Measurements from ENCODE around the gene TFDP1.

Gene TFDP1

GRCh38 chr13:113544071-113544891 lies 40.3 kb upstream of the TFDP1 start:
- H3K9ac ChIP-seq (ENCODE audit: low read depth, low read length) = no peak overlapping the region

GRCh38 chr13:113544896-113545295 lies 39.7 kb upstream of the TFDP1 start:
- Histone ChIP-seq H3K4me1 (ENCODE audit: control insufficient read depth, insufficient read depth, low read length) (peaks cover 31% of the 10 kb centered on the region), H3K4me3 (ENCODE audit: low read length) (no peak overlapping the region), H3K9me3 (replicated peaks; ENCODE audit: low read length) (no peaks in the 10 kb centered on the region), H3K27me3 (ENCODE audit: control insufficient read depth, insufficient read depth, low read length) (no peaks in the 10 kb centered on the region), H3K36me3 (ENCODE audit: insufficient read depth, low read length) (peaks cover 56% of the 10 kb centered on the region), H3K9ac (ENCODE audit: low read depth, low read length) (no peak overlapping the region), H3K4me2 (ENCODE audit: low read length) (peak overlapping the region; percentile 22)

More at GRCh38 chr13:113544071-113544891, 40.3 kb upstream of the TFDP1 start:
- H3K4me2 ChIP-seq (ENCODE audit: low read length) = no peak overlapping the region
- no peaks in the 10 kb centered on the region for H3K9me3 ChIP-seq (replicated peaks; ENCODE audit: low read length)
- H3K4me3 ChIP-seq (ENCODE audit: low read length) = no peak overlapping the region
- peaks cover 31% of the 10 kb centered on the region for H3K4me1 ChIP-seq (ENCODE audit: control insufficient read depth, insufficient read depth, low read length)
- no peaks in the 10 kb centered on the region for H3K27me3 ChIP-seq (ENCODE audit: control insufficient read depth, insufficient read depth, low read length)
- H3K36me3 ChIP-seq (ENCODE audit: insufficient read depth, low read length) = peaks cover 58% of the 10 kb centered on the region

DNA sequence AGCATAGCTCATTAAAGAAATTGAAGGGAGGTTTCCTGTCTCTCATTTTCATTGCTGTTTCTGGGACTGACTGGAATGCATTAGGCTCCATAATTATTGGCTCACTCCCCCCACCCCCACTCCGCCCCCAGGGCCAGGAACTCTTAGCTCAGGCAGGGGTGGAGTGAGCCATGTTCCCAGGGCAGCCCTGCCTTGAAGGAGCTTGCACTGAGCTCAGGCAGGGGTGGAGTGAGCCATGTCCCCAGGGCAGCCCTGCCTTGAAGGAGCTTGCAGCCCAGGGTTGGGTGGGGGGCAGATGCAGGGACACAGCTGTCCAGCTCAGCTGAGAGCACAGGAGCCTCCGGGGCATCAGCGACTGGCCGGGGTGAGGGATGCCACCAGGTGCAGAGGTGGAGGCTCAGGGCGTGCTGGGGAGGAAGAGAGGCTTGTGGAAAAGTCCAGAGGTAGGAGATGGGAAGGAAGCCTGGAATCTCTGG lies 39.1 kb upstream of the TFDP1 start:
- Histone ChIP-seq H3K36me3 (ENCODE audit: insufficient read depth, low read length) (peaks cover 54% of the 10 kb centered on the region), H3K27me3 (ENCODE audit: control insufficient read depth, insufficient read depth, low read length) (no peaks in the 10 kb centered on the region), H3K4me3 (ENCODE audit: low read length) (no peak overlapping the region)

GRCh38 chr13:113545931-113546516 lies 38.5 kb upstream of the TFDP1 start:
- Histone ChIP-seq H3K9ac (ENCODE audit: low read depth, low read length) (no peak overlapping the region), H3K4me1 (ENCODE audit: control insufficient read depth, insufficient read depth, low read length) (peaks cover 31% of the 10 kb centered on the region), H3K9me3 (replicated peaks; ENCODE audit: low read length) (no peaks in the 10 kb centered on the region), H3K36me3 (ENCODE audit: insufficient read depth, low read length) (peaks cover 54% of the 10 kb centered on the region), H3K4me3 (ENCODE audit: low read length) (no peak overlapping the region), H3K27me3 (ENCODE audit: control insufficient read depth, insufficient read depth, low read length) (no peaks in the 10 kb centered on the region), H3K4me2 (ENCODE audit: low read length) (no peak overlapping the region)

More for the DNA sequence above, 39.1 kb upstream of the TFDP1 start:
- Histone ChIP-seq H3K4me1 (ENCODE audit: control insufficient read depth, insufficient read depth, low read length) (peaks cover 31% of the 10 kb centered on the region), H3K9ac (ENCODE audit: low read depth, low read length) (no peak overlapping the region), H3K9me3 (replicated peaks; ENCODE audit: low read length) (no peaks in the 10 kb centered on the region), H3K4me2 (ENCODE audit: low read length) (peak overlapping the region; percentile 22)

- Histone ChIP-seq H3K4me1 (ENCODE audit: control insufficient read depth, insufficient read depth, low read length) (peaks cover 31% of the 10 kb centered on the region), H3K27me3 (ENCODE audit: control insufficient read depth, insufficient read depth, low read length) (no peaks in the 10 kb centered on the region), H3K4me3 (ENCODE audit: low read length) (no peak overlapping the region), H3K36me3 (ENCODE audit: insufficient read depth, low read length) (peaks cover 57% of the 10 kb centered on the region), H3K4me2 (ENCODE audit: low read length) (no peak overlapping the region), H3K9ac (ENCODE audit: low read depth, low read length) (no peak overlapping the region), H3K9me3 (replicated peaks; ENCODE audit: low read length) (no peaks in the 10 kb centered on the region)
Observed at GRCh38 chr13:113546571-113547237, 37.8 kb upstream of the TFDP1 start.

DNA sequence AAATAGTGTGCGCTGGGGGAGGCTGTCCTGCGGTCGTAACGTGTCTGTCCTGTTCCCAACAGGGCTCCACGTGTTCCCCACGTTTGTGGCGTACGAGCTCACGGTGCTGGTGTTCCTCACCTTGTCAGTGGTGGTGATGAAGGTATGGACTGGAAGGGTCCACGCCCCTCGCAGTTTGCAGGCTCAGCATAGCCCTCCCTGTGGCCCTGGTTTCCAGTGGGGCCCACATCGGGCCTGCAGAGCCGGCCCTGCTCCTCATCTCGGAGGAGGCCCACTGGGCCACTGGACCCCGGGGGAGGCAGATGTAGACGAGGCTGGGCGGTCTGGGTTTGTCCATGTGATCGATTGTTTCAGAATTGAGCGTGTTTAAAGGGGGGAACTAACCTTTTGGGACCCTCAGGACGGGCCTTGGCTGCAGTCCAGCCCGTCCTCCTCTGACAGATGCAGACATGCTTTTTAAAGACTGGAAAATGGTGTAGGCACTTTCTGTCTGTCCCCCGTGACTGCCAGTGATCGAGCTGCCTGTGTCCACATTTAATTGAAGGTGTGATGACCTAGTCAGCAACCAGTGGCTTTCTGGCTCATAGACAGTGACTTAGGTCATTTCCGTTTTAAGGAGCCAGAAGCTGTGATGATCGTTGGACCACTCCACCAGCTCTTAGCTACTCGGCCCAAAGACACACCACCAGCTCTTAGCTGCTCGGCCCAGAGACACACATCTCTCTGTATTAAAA lies 37.1 kb upstream of the TFDP1 start:
- H3K36me3 ChIP-seq (ENCODE audit: insufficient read depth, low read length) = peaks cover 61% of the 10 kb centered on the region
- H3K9ac ChIP-seq (ENCODE audit: low read depth, low read length) = no peak overlapping the region
- H3K4me1 ChIP-seq (ENCODE audit: control insufficient read depth, insufficient read depth, low read length) = peaks cover 31% of the 10 kb centered on the region
- H3K9me3 ChIP-seq (replicated peaks; ENCODE audit: low read length) = no peaks in the 10 kb centered on the region
- no peak overlapping the region for H3K4me3 ChIP-seq (ENCODE audit: low read length)
- no peak overlapping the region for H3K4me2 ChIP-seq (ENCODE audit: low read length)
- H3K27me3 ChIP-seq (ENCODE audit: control insufficient read depth, insufficient read depth, low read length) = no peaks in the 10 kb centered on the region

DNA sequence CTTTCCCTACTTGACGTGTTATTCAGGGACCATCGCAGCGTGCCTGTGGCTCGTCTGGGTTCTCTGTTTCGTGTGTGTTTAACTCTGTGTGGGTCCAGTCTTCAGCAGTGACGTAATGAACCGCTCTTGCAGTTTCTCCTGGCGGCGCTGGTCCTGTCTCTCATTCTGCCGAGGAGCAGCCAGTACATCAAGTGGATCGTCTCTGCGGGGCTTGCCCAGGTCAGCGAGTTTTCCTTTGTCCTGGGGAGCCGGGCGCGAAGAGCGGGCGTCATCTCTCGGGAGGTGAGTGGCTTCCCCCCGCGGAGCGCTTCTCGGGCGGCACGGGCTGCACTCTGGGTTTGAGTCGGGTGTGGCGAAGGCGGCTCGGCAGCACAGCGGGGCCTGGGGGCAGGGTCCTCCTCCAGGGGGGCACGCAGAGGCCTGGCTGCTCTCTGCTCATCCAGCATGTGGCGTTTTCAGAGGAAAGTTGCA lies 36.3 kb upstream of the TFDP1 start:
- Histone ChIP-seq H3K36me3 (ENCODE audit: insufficient read depth, low read length) (peaks cover 67% of the 10 kb centered on the region), H3K4me1 (ENCODE audit: control insufficient read depth, insufficient read depth, low read length) (peaks cover 31% of the 10 kb centered on the region), H3K9ac (ENCODE audit: low read depth, low read length) (no peak overlapping the region), H3K9me3 (replicated peaks; ENCODE audit: low read length) (no peaks in the 10 kb centered on the region), H3K4me2 (ENCODE audit: low read length) (no peak overlapping the region), H3K4me3 (ENCODE audit: low read length) (no peak overlapping the region), H3K27me3 (ENCODE audit: control insufficient read depth, insufficient read depth, low read length) (no peaks in the 10 kb centered on the region)

DNA sequence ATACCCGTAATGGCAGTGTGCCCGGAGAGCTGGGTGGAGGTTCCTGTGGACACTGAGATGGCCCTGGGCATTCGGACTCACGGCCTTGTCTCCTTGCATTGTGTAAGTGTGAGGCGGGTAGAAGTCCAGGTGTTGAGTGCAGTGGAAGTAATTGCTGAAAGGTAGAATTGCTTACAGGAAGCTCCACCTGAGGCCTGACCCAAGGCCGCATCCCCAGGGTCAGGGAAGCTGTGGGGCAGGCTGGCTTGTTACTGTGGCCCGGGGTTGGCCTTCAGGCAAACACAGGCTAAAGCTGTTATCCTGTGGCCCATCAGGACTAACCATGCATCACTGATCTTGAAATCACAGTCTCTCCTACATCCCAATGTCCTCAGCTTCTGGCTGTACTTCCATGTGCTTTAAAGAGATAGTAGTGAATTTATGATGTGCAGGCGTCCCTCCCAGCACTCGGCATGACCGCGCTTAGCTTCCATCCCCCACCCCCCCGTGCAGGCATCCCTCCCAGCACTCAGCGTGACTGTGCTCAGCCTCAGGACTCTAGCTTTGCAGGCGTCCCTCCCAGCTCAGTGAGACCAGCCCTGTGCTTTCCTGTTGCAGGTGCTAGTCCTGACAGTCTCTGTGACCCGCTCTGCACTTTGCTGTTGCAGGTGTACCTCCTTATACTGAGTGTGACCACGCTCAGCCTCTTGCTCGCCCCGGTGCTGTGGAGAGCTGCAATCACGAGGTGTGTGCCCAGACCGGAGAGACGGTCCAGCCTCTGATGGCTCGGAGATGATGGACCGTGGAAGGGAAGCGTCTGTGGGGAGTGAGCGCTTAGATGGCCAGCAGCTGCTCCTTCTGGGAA lies 35.6 kb upstream of the TFDP1 start:
- Histone ChIP-seq H3K4me2 (ENCODE audit: low read length) (no peak overlapping the region), H3K36me3 (ENCODE audit: insufficient read depth, low read length) (peaks cover 74% of the 10 kb centered on the region), H3K4me1 (ENCODE audit: control insufficient read depth, insufficient read depth, low read length) (peaks cover 31% of the 10 kb centered on the region), H3K4me3 (ENCODE audit: low read length) (no peak overlapping the region), H3K27me3 (ENCODE audit: control insufficient read depth, insufficient read depth, low read length) (no peaks in the 10 kb centered on the region), H3K9me3 (replicated peaks; ENCODE audit: low read length) (no peaks in the 10 kb centered on the region), H3K9ac (ENCODE audit: low read depth, low read length) (no peak overlapping the region)

- no peaks in the 10 kb centered on the region for H3K9me3 ChIP-seq (replicated peaks; ENCODE audit: low read length)
- H3K4me1 ChIP-seq (ENCODE audit: control insufficient read depth, insufficient read depth, low read length) = peaks cover 22% of the 10 kb centered on the region
- H3K4me2 ChIP-seq (ENCODE audit: low read length) = no peak overlapping the region
- H3K4me3 ChIP-seq (ENCODE audit: low read length) = no peak overlapping the region
- H3K9ac ChIP-seq (ENCODE audit: low read depth, low read length) = no peak overlapping the region
- H3K27me3 ChIP-seq (ENCODE audit: control insufficient read depth, insufficient read depth, low read length) = no peaks in the 10 kb centered on the region
- H3K36me3 ChIP-seq (ENCODE audit: insufficient read depth, low read length) = peaks cover 64% of the 10 kb centered on the region
Observed at GRCh38 chr13:113550453-113550852, 34.1 kb upstream of the TFDP1 start.

GRCh38 chr13:113551081-113552000 lies 33.2 kb upstream of the TFDP1 start:
- Histone ChIP-seq H3K4me1 (ENCODE audit: control insufficient read depth, insufficient read depth, low read length) (peaks cover 17% of the 10 kb centered on the region), H3K9me3 (replicated peaks; ENCODE audit: low read length) (no peaks in the 10 kb centered on the region), H3K4me3 (ENCODE audit: low read length) (no peak overlapping the region), H3K27me3 (ENCODE audit: control insufficient read depth, insufficient read depth, low read length) (no peaks in the 10 kb centered on the region), H3K4me2 (ENCODE audit: low read length) (no peak overlapping the region), H3K36me3 (ENCODE audit: insufficient read depth, low read length) (peaks cover 64% of the 10 kb centered on the region), H3K9ac (ENCODE audit: low read depth, low read length) (no peak overlapping the region)

Measured in skeletal muscle satellite cell (primary cell).